Osteoblast (primary cell): ENCODE results near the gene FGD5. TPM values are rescaled to one million over a fixed set of nuclear protein-coding genes. Genes with fewer than 3 reads are reported as not detected.

ENCODE experiments used
- DNase-seq: peaks from one replicate; pipeline ENCODE4 v3.0.0; 2011; ENCODE audit warnings: low spot score, mixed read lengths; ENCODE audit not compliant: insufficient read length; ENCODE audit errors: missing footprints
- H2AFZ ChIP-seq: 2 replicates; pipeline ENCODE4 v1.6.0; 2011; ENCODE audit warnings: mild to moderate bottlenecking, low read length
- H3K27ac ChIP-seq: 2 replicates; pipeline ENCODE4 v1.5.1; 2011; ENCODE audit warnings: mild to moderate bottlenecking, low read depth, low read length, moderate library complexity
- H3K27me3 ChIP-seq: 2 replicates; pipeline ENCODE4 v1.6.0; 2012; ENCODE audit warnings: mild to moderate bottlenecking, control low read depth, inconsistent platforms, low read length, moderate library complexity; ENCODE audit not compliant: insufficient read depth
- H3K36me3 ChIP-seq: 2 replicates; pipeline ENCODE4 v1.5.1; 2011; ENCODE audit warnings: mild to moderate bottlenecking, low read length, control low read depth, moderate library complexity; ENCODE audit not compliant: insufficient read depth
- H3K4me1 ChIP-seq: 2 replicates; pipeline ENCODE4 v1.5.1; 2011; ENCODE audit warnings: mild to moderate bottlenecking, low read length, control low read depth, moderate library complexity; ENCODE audit not compliant: insufficient read depth
- H3K4me2 ChIP-seq: 2 replicates; pipeline ENCODE4 v1.6.0; 2011; ENCODE audit warnings: mild to moderate bottlenecking, low read length; ENCODE audit not compliant: insufficient read depth
- H3K4me3 ChIP-seq: fragments of 200-600 bp; sonication (generic); 3 replicates; pipeline ENCODE4 v1.5.1; 2012; ENCODE audit warnings: mild to moderate bottlenecking, low read length, inconsistent platforms; ENCODE audit not compliant: insufficient read depth
- H3K79me2 ChIP-seq: 2 replicates; pipeline ENCODE4 v1.6.0; 2012; ENCODE audit warnings: mild to moderate bottlenecking, low read length, control low read depth, inconsistent platforms; ENCODE audit not compliant: insufficient read depth
- H3K9me3 ChIP-seq: 2 replicates; pipeline ENCODE4 v1.5.1; 2011; ENCODE audit warnings: low read depth, low read length, control low read depth
- H4K20me1 ChIP-seq: 2 replicates; pipeline ENCODE4 v1.6.0; 2012; ENCODE audit warnings: mild to moderate bottlenecking, low read length, control low read depth; ENCODE audit not compliant: insufficient read depth
- CTCF ChIP-seq: IDR thresholded peaks from 2 replicates; pipeline ENCODE4 v1.5.1; 2011; ENCODE audit warnings: mild to moderate bottlenecking, low read depth, low read length, moderate library complexity; ENCODE audit errors: extremely low read depth
- total RNA-seq: library from RNA; depleted of rRNA; stranded (reverse); fragments of >200 nt; gene quantifications from 2 replicates; pipeline ENCODE4 v1.2.3, GENCODE V29; 2012

The FGD5 gene
- total RNA-seq, 1 donor = under 0.01 TPM

DNA sequence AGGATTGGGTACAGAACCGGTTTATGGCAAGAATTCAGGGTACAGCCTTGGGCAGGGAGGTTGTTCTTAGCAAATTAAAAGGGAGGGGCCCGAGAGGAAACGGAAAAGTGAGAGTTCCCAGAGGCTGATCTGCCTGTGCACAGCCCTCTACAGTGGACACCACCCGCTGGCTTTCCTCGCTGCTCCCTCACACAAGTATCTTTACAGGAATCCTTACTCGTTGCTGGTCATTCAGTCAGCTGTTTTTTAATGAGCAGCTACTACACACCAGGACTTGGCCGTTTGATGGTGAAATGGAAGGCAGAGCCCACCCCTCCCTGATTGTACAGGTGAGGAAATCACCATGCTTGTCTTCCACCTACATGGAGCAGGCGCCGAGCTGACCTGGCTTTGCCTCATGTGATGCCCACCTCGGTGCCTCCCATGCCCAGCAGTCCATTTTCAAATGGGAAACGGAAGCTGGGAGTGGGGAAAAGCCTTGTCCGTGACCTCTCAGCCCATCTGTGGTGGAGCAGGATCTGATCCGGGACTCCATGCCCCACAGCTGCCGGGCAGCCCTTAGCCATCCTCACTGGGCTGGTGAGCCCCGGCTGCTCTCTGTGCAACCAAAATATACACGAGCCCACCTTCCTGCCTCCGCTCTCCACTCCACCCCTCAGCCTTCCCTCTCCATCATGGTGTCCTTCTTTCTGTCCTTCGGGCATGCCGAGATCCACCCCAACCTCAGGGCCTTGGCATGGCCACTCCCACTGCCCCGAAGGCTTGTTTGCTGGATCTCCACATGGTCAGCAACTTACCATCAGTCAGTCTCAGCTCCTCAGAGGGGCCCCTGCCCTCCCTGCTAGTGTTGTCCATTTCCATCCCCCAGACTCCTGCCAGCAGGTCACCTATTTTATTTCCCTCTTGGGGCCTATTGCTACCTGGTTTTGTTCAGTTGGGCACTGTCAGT, 33.3 kb upstream of the FGD5 start:
- H3K27me3 ChIP-seq = peaks cover 4% of the 10 kb centered on the region
- no peak for TF ChIP-seq CTCF

GRCh38 chr3:14786369-14786768, 32.4 kb upstream of the FGD5 start:
- Histone ChIP-seq H3K4me3 (no peak overlapping the region), H3K79me2 (no peaks in the 10 kb centered on the region), H4K20me1 (no peaks in the 10 kb centered on the region), H3K9me3 (no peaks in the 10 kb centered on the region), H3K27me3 (peaks cover 7% of the 10 kb centered on the region), H2AFZ (no peak overlapping the region), H3K4me2 (no peak overlapping the region), H3K27ac (no peak overlapping the region), H3K4me1 (no peaks in the 10 kb centered on the region), H3K36me3 (no peaks in the 10 kb centered on the region)
- DNase-seq = no peak
- no peak for TF ChIP-seq CTCF

More for the DNA sequence above, 33.3 kb upstream of the FGD5 start:
- no peak for DNase-seq
- Histone ChIP-seq H3K36me3 (no peaks in the 10 kb centered on the region), H4K20me1 (no peaks in the 10 kb centered on the region), H3K27ac (no peak overlapping the region), H3K4me2 (no peak overlapping the region), H3K4me3 (no peak overlapping the region), H3K79me2 (no peaks in the 10 kb centered on the region), H3K4me1 (no peaks in the 10 kb centered on the region), H2AFZ (no peak overlapping the region), H3K9me3 (no peaks in the 10 kb centered on the region)

GRCh38 chr3:14787630-14788029, 31.1 kb upstream of the FGD5 start:
- Histone ChIP-seq H3K4me2 (no peak overlapping the region), H3K27me3 (peaks cover 7% of the 10 kb centered on the region), H3K27ac (no peak overlapping the region), H3K4me1 (no peaks in the 10 kb centered on the region), H4K20me1 (no peaks in the 10 kb centered on the region), H3K4me3 (no peak overlapping the region), H2AFZ (no peak overlapping the region), H3K36me3 (no peaks in the 10 kb centered on the region), H3K79me2 (no peaks in the 10 kb centered on the region), H3K9me3 (no peaks in the 10 kb centered on the region)
- no peak for DNase-seq
- TF ChIP-seq CTCF = no peak

DNA sequence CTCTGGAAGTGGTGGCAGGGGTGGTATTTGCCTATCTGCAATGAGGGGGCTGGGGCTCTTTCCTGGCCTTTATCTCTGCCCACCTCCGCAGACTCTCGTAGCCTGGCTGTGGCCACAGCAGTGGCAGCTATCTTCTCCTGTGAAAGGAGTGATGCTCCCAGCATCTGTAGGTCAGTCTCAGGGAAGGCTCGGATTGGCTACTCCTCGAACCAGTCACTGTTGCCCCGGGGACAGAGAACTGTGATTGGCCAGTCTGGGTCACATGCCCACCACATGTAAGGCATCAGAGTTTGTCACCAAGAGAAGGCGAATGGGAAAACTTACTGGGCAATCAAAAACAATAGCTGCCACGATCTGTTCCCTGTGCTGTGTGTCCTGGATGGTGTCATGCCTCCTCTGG, 30.1 kb upstream of the FGD5 start:
- DNase-seq = no peak
- Histone ChIP-seq H2AFZ (no peak overlapping the region), H3K9me3 (no peaks in the 10 kb centered on the region), H4K20me1 (no peaks in the 10 kb centered on the region), H3K27ac (no peak overlapping the region), H3K4me3 (no peak overlapping the region), H3K79me2 (no peaks in the 10 kb centered on the region), H3K36me3 (no peaks in the 10 kb centered on the region), H3K4me2 (no peak overlapping the region), H3K27me3 (peaks cover 7% of the 10 kb centered on the region), H3K4me1 (no peaks in the 10 kb centered on the region)
- no peak for TF ChIP-seq CTCF
